ENCODE data around the gene ADH1C.
"Not testable (repeated sequence)": the region's sequence is repeated elsewhere in the genome, so short reads cannot be mapped to it uniquely, and the experiment has no call there.

Gene ADH1C

GRCh38 chr4:99352602-99353537, at the start of gene ADH1C:
Gene ADH1C (minus strand): TSS chr4:99352746. CDS start chr4:99352675, 71 bp downstream.
- no peak for DNase-seq

DNA sequence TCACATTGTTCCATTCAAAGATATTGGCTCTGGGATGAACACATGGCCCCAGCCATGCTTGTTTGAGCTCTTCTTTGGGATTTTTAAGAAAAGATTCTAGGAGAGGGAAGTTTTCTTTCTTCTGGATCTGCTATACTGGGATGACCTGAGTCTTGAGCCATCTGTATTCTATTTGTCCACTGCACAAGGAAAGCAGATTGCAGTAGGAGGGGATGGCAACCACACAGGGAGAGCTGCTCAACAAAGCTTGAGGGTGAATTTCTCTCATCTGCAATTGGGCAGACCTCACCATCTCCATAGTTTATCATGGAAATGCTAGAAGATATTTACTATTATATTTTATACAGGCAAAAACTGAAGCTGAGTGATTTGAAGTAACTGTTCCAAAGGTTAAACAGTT, 48.3 kb upstream of the ADH1C start:
- DNase-seq: no peak

DNA sequence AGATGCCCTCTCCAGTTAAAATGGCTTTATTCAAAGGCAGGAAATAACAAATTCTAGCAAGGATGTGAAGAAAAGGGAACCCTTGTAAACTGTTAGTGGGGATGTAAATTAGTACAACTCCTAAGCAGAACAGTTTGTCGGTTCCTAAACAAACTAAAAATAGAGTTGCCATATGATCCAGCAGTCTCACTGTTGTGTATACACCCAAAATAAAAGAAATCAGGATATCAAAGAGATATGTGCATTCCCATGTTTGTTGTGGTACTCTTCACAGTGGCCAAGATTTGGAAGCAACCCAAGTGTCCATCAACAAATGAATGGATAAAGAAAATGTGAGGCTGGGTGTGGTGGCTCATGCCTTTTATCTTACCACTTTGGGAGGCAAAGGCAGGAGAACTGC, 46.5 kb upstream of the ADH1C start:
- DNase-seq: no peak

DNA sequence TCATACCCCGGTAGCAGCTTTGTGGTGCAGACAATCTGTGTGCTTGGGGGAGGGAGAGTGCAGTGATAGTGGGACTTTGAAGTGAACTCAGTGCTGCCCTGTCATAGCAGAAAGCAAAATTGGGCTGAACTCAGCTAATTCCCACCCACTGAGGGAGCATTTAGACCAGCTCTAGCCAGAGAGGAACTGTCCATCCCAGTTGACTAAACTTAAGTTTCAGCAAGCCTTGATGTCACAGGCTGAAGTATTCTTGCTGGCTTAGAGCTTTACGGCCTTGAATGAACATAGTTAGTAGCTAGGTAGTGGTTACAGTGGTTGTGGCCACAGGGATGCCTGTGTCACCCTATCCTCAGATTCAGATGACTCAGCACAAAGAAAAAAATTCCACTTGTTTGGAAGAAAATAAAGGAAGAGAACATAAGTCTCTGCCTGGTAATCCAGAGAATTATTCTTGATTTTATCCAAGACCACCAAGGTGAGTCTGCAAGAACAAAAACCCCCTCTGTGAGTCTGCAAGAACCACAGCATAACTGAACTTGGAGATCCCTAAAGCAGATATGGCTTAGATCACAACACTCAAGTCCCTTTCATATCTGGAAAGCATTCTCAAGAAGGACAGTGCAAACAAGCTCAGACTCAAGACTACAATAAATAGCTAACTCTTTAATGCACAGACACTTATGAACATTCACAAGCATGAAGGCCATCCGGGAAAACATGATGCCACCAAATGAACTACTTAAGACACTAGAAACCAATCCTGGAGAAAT, 43.2 kb upstream of the ADH1C start:
- no peak for DNase-seq

- no peak for DNase-seq
Observed at GRCh38 chr4:99394896-99395295, 42.4 kb upstream of the ADH1C start.

GRCh38 chr4:99390055-99390454, 37.5 kb upstream of the ADH1C start:
- DNase-seq: no peak

DNA sequence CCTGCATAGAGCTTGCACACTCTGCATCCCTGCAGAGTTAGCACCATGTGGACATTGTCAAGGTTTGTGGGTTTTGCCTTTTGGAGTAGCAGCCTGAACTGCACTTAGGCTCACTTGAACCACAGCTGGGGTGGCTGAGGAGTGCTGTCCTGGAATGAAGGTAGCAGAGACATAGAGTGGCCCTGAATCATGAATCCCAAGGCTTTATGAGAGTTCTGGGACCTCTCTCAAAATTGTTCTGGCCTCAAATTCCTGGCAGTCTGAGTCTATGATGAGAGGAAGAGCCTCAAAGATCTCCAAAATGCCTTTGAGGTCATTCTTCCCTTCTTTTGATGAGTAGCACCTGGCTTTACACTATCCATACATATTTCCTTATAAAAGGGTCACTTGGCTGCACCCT, 37.1 kb upstream of the ADH1C start:
- no peak for DNase-seq

DNA sequence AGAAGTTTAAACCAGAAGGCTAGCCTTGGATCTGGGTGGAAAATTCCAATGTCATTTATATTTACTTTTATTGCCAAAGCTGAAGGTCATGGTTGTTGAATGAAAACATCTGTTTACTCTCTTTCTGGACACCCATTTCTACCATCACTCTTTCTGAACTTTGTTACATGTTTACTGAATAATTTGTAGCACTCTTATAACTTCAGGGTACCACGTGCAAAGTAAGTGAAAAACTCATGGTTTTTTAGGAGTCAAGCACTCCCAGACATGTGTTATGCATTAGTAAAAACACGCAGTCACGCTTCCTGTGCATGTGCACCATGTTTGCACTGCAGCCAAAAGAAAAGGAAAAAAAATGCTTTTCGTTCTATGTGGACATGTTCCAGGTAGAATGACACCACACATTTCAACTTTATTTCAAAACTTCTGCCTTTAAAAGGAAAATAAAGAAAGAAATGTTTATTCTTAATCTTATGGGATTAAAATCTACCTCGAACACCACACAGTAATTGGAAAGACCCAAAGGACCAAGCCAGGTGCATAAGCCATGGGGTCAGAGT, 31.4 kb upstream of the ADH1C start:
- DNase-seq: no peak

DNA sequence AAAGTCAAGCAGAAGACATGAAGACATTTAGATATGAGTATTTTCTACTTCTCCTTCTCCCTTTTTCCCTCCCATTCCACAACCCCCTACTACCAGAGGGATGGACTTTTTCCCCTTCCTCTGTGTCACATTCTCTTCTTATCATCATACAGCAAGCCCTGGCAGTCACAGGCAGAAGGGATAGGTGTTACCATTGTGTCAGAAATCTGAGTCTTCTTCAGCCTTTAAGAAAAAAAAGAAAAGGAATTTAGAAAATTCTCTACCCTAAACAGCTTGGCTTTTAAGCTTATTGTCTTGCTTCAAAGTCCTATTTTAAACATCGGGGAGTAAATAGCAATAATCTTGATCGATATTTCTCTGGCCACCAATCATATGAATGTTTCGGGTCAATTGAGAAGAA, 30.9 kb upstream of the ADH1C start:
- DNase-seq: no peak

GRCh38 chr4:99382745-99383360, 30.3 kb upstream of the ADH1C start:
- no peak for DNase-seq

GRCh38 chr4:99381588-99382175, 29.1 kb upstream of the ADH1C start:
- no peak for DNase-seq

GRCh38 chr4:99379571-99379970, 27.0 kb upstream of the ADH1C start:
- no peak for DNase-seq

DNA sequence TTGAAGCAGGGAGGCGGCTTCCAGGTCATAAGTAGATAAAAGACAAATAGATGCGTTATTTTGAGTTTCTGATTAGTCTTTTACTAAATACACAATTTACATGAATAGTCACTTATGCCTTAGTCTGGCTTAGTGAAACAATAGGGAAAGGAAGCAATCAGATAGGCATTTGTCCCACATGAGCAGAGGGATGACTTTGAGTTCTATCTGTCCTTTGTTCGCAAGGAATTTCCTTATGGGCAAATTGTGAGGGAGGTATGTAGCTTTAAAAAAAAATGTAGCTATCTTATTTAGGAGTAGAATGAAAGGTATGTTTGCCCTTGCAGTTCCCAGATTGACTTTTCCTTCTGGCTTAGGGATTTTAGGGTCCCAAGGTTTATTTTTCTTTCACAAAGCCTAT, 26.3 kb upstream of the ADH1C start:
- no peak for DNase-seq

DNA sequence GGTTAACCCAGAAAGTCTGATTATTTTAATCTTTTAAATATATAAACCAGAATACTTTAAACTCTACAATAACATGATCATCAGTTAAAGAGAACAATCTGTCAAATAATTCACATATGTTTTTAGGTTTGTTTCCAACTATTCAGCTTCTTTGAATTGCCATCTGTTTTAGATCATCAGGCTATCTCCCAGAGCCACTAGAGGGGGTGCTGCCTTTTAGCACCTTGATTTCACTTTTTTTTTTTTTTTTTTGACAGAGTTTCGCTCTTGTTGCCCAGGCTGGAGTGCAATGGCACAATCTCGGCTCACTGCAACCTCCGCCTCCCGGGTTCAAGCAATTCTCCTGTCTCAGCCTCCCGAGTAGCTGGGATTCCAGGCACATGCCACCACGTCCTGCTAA, 24.8 kb upstream of the ADH1C start:
- not testable (repeated sequence) for DNase-seq

DNA sequence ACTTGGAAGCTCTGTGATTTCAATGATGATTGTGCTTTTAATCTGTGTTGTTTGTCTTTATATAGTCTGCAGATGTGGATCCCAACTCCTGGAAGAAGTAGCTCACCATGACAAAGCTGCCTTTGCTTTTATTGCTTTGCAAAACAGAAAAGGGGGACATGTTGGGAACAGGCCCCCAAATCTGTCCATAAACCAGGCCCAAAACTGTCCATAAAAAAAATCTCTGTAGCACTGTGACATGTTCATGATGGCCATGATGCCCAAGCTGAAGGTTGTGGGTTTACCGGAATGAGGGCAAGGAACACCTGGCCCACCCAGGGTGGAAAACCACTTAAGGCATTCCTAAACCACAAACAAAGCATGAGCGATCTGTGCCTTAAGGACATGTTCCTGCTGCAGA, 19.9 kb upstream of the ADH1C start:
- DNase-seq: not testable (repeated sequence)

DNA sequence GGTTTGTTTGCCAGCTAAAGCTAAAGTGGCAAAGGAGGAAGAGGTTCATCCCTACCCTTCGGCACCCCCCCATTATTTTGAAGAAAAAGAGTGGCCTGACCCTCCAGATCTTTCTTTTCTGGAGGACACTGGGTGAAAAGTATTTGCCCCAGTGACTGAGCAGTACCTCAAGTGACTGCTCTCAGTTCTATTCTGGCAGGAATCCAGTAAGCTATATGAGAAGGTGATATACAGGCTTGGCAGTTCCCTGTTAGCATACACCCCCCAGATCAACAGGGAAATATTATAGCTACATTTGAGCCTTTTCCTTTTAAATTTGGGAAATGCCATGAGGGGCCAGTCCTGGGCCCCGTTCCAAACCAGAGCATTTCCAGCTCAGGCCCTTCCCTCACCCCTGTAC, 15.3 kb upstream of the ADH1C start:
- DNase-seq: not testable (repeated sequence)

DNA sequence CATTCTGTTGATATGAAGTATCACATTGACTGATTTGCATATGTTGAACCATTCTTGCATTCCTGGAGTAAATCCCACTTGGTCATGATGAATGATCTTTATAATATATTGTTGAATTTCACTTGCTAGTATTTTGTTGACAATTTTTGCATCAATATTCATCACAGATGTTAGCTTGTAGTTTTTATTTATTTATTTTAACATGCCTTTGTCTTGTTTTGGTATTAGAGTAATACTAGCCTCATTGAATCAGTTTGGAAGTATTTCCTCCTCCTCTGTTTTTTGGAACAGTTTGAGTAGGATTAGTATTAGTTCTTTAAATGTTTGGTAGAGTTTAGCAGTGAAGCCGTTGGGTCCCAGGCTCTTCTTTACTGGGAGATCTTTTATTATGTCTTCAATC, 13.9 kb upstream of the ADH1C start:
- DNase-seq: no peak

DNA sequence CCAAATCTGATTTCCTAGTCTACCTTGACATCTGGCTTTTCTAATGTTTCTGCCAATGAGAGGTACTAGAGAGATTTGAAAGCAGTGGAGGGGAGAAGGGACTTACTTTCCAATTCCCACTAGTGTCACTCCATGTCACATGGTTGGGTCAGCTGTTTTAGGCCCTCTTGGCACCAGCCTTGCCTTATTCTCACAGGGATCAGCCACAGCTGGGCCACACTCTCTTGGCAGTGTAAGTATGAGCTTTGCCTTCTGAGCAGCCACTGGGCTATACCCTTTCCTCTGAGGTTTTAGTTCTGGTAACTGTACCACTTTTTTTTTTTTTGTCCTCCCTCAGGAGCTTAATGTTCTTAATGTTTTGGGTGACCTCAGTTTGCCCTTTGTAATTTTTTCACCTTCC, 10.2 kb upstream of the ADH1C start:
- no peak for DNase-seq

DNA sequence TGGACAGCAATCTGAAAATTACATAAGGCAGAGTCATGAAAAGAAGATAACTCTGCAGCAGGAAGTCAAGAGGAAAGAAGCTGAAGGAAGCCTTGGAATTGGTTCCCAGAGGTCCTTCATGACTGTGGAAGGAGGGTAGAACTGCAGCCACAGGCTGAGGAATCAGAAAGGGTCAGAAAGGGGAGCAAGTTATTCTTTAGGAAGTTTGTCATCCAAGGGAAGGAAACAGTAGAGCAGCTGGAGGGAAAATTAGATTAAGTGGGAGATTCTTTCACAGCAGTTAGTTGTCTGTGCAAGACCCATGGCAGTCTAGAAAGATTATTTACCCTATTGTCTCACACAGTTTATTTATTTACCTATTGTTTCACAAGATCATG, 9.3 kb upstream of the ADH1C start:
- DNase-seq: no peak

- DNase-seq: no peak
Observed at GRCh38 chr4:99361268-99361898, 8.8 kb upstream of the ADH1C start.

DNA sequence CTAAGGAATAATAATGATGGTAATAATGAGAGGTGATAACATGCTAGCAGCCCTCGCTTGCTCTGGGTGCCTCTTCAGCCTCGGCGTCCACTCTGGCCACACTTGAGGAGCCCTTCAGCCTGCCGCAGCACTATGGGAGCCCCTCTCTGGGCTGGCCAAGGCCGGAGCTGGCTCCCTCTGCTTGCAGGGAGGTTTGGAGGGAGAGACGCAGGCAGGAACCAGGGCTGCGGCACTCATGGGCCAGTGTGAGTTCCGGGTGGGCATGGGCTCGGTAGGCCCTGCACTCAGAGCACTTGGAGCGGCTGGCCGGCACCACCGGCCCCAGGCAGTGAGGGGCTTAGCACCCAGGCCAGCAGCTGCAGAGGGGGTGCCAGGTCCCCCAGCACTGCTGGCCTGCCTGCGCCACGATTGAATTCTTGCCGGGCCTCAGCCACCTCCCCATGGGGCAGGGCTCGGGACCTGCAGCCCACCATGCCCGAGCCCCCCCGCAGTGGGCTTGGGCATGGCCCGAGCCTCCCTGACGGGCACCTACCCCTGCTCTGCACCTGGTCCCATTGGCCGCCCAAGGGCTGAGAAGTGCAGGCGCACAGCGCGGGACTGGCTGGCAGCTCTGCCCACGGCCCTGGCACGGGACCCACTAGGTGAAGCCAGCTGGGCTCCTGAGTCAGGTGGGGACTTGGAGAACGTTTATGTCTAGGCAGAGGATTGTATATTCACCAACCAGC, 7.1 kb upstream of the ADH1C start:
- no peak for DNase-seq

- no peak for DNase-seq
Observed at GRCh38 chr4:99357948-99358347, 5.4 kb upstream of the ADH1C start.
